HG03460 (cell line): ENCODE data around the gene SLC7A5.

Experiments used
- ATAC-seq: cut with Tn5 transposase; IDR thresholded peaks from one replicate; pipeline ENCODE4 v1.9.1; 2021; ENCODE audit not compliant: unreplicated experiment

The SLC7A5 gene

GRCh38 chr16:87847785-87848675, 21.3 kb downstream of the SLC7A5 start:
- no peak for ATAC-seq

DNA sequence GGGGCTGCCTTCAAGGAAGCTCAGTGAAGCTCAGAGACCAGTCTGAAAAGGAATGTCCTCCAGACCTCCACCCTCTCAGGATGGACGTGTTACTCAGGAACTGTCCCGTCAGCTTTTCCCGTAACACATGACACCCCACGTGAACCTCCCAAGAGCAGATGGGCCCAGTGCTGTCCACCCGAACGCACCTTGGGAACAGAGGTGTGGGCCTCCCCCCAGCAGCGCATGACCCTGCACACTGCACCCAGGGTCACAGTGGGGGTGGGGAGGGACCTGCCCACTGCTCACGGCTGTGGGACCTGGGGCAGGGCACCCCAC, 21.9 kb downstream of the SLC7A5 start:
- no peak for ATAC-seq

DNA sequence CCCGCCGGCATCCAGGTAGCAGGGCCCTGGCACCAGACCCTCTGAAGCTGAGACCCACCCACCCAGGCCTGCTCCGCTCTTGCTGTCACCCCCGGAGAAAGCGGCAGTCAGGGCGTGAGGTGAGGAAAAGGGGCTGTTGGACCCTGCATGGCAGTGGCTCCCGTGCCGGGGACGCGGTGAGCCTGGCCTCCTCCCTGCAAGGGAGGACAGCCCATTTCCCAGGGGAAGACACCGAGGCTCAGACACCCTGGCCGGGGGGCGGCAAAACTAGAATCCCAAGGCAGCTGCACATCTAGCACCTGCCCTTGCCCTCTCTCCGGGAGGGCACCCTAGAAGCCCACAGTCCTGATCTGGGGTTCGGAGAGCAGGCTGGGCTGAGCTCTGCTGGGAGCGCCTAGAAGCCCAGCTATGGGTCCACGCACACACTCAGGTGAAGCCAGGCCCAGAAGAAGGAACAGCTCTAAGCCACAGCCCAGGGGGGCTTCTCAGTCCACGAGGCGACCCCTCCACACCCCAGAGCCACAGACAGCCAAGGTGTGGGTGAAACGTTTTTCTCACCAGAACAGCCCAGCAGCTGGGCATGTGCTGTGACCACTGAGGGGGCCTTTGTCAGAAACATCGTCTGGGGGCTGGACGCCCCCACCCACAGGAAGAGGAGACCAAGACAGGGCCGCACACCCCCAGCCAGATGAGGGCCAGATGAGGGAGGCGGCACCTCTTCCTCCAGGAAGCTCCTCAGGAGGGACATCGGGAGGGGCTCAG, 22.4 kb downstream of the SLC7A5 start:
- no peak for ATAC-seq

GRCh38 chr16:87845807-87846619, 23.3 kb downstream of the SLC7A5 start:
- ATAC-seq: no peak

- ATAC-seq: no peak
Observed at GRCh38 chr16:87845213-87845612, 24.1 kb downstream of the SLC7A5 start.

DNA sequence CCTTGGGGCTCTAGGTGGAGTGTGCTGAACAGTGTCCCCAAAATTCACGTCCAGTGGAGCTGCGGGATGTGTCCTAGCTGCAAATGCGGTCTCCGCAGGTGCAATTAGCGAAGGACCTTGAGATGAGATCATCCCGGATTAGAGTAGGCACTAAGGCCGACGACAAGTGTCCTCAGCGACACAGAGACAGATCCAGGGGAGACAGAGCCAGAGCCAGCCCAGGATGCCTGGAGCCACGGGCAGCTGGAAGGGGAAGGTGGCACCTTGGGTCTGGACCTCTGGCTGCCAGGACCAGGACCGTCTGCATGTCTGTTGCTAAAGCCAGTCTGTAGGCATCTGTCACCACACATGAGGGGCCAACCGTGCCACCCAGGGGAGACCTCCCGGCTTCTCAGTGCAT, 24.5 kb downstream of the SLC7A5 start:
- no peak for ATAC-seq

GRCh38 chr16:87844120-87844733, 25.1 kb downstream of the SLC7A5 start:
- ATAC-seq: no peak

DNA sequence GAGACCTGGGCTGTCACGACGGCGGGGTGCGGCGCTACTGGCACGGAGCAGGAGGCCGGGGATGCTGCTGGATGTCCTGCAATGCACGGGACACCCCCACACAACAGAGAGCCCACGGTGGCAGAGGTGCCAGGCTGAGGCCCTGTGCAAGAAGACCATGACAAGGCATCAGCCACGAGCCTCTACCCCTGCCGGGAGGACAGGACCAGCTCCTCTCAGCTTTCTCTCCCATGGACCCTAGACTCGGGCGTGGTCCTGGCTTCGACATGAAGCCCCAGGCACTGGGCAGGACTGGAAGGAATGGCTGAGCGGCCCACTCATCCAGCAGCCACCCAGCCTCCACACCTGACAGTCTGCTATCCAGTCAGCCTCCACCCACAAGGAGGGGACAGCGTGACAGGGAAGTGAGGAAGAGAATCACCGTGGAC, 25.6 kb downstream of the SLC7A5 start:
- no peak for ATAC-seq

- no peak for ATAC-seq
Observed at GRCh38 chr16:87842209-87842869, 27.0 kb downstream of the SLC7A5 start.

DNA sequence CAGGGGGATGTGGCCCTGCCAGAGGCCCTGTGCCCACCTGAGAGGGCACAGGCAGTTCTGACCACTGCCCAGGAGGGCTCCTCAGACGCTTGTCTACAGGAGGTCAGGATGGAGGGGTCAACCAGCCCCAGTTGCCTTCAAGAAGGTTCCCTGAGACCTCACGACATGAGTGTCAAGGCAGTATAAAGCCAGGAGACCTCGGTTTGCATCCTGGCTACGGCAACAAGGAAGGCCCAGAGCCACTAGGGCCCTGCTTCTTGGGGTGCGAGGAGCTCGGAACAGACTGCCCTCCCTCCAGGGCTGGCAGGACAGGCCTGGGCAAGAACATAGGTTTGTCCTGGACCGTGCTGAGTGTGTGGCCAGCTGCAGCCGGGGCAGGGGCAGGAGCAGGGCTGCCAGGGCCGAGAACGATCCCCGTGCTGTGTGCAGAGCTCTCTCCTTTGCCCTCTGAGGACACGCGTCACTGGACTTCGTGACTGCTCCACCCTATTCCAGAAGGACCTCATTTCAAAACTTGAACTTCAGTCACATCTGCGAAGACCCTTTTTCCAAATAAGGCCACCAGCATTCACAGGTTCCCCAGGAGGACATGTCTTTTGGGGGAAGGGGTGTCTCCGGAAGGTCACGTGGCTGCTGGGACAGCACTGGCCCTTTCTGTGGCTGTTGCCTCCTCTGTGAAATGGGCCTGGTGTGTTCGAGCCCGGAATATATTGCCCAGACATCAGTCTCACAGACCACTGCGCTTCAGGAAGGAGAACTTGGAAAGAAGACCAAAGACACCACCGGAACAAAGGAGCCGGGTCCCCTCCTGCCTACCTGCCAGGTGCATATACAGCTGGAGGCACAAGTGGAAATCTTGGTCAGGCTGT, 27.7 kb downstream of the SLC7A5 start:
- no peak for ATAC-seq

- ATAC-seq: no peak
Observed at GRCh38 chr16:87840271-87840978, 28.9 kb downstream of the SLC7A5 start.

DNA sequence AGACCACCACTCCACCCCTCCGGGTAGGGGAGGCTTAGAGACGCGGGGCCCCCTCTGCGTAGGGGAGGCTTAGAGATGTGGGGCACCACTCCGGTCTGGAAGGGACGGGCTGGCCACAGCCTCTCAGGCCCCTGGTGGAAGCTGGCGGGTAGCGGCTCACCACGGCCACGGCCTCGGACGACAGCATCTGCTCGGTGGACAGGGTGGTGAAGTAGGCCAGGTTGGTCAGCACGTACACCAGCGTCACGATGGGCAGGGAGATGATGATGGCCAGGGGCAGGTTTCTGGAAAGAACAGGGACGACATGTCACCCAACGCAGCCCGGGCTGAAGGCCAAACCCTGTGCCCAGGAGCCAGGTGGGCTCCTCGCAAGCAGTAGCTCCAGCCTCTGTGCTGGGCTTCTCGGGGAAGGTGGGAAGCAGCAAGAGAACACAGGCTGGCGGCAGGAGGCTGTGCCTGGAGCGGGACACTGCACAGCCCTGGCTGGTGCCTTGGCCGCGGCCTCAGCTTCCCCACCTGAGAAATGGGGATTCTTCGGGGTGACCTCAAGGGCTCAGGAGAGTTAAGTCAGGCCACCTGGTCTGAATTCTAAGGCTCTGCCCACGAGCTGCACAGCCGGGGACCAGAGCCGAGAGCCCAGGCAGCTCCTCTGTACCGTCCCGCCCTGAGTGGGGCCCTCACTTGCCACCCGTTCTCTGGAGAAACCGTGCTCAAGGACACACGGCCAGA, 29.6 kb downstream of the SLC7A5 start:
- no peak for ATAC-seq

DNA sequence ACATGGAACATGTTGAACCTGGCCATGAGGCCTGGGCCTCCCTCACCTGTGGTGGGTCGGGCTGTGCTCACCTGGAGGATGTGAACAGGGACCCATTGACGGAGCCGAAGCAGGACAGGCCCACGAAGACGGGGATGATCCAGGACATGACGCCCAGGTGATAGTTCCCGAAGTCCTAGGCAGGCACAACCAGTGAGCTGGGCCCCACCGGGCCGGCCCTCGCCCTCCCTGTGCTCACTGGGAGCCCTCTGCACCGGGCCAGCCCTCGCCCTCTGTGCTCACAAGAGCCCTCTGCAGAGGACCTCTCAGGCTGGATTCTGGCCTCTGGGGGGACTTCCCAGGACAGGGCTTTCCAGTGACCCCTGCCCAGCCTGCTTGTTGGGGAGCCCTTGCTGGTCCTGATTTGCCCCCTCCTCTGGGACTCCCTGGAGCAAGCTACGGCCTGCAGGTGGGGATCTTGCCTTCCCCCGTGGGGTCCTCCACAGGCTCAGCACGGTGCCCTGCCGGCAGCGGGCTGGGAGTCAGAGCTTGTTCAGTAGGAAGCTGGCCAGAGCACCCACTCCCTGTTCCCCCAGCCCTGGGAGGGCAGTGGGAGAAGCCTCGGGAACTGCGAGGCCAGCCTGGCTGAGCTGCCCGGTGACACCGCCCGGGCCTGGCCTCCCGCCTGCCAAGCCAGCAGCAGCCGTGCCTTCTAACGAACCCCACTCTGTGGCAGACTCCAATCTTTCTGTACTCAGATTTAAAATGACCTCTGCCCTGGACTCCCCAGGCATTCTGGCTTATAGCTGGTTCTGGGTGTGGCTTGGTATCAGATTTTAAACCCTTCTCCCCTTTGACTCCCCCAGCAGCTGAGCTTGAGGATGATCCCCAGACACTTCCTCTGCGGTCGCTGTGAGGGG, 30.4 kb downstream of the SLC7A5 start:
- ATAC-seq: no peak

DNA sequence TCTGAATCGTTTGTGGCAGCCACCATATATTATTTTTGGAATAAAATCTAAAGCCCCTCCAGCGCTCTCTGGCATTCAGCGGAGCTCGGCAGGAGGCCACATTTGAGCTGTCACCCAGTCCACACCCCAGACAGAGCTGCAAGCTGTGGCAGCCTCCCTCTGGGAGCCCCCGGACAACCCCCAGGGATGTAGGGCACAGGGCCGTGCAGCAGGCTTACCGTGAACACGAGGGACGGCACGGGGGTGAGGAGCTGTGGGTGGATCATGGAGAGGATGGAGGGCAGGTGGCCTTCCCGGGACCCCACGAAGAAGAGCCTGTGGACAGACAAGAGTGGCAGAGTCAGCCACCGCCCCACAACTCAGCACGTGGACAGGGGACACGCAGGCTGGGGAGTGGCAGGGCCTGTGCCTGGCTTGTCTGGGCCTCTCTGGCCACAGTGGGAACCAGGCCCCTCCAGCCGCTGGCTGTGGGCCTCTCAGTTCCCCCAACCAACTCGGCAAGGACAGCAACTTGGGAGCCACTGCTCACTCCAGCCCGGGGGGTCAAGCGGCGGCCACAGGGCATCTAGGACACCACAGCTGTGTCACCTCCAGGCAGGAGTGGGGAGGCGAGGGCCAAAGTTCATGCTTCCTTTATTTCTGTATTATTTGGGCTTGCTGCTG, 31.5 kb downstream of the SLC7A5 start:
- ATAC-seq: no peak

- ATAC-seq: no peak
Observed at GRCh38 chr16:87836844-87837581, 32.3 kb downstream of the SLC7A5 start.

DNA sequence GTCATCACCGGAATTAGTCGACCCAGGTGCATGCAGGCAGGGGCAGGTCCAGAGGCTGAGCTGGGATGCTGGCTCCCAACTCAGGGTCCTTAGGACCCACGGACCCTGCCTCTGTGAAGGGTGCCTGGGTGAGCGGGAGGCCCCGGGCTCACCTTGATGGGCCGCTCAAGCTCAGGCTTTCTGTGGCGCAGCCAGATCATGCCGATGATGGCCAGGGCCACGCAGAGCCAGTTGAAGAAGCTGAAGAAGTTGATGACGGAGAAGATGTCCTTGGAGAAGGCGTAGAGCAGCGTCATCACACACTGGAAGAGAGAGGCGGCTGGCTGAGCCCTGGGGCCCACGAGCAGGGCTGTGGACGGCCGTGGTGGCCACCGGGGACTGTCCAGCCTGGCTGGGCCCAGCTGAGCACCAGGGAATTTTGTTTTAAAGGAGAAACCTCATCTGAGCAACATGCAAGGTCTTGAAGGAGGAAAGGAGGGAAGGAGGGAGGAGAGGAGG, 32.9 kb downstream of the SLC7A5 start:
- ATAC-seq: no peak
